Activated T-helper 1 cell treated with anti-CD3 and anti-CD28 coated beads, Interleukin-12 subunit alpha, Interleukin-12 subunit beta, Interleukin-2, Interleukin-4 antibody, amounts not matched to agents 30 ng/mL and 10 ng/mL and 1 ng/mL, durations not matched to agents 14 hours and 24 hours and 36 hours (primary cell): ENCODE measurements around the gene TMEM179. TPM values are rescaled to one million over a fixed set of nuclear protein-coding genes. Genes with fewer than 3 reads are reported as not detected.
"Not testable (repeated sequence)": the region's sequence is repeated elsewhere in the genome, so short reads cannot be mapped to it uniquely, and the experiment has no call there.

ENCODE experiments used
- DNase-seq: peaks from one replicate; pipeline ENCODE4 v3.0.0; 2021; ENCODE audit warnings: low spot score
- H3K27ac Mint-ChIP-seq: one replicate; pipeline ENCODE4 v1.8.0; 2021; ENCODE audit warnings: mild to moderate bottlenecking, mixed read lengths
- H3K27me3 Mint-ChIP-seq: one replicate; pipeline ENCODE4 v1.8.0; 2022; ENCODE audit warnings: mild to moderate bottlenecking, moderate library complexity, mixed read lengths; ENCODE audit not compliant: insufficient read depth
- H3K36me3 Mint-ChIP-seq: one replicate; pipeline ENCODE4 v1.8.0; 2021; ENCODE audit warnings: low read depth, mixed read lengths
- H3K4me1 Mint-ChIP-seq: one replicate; pipeline ENCODE4 v1.8.0; 2021; ENCODE audit warnings: low read depth, mixed read lengths
- H3K4me3 Mint-ChIP-seq: one replicate; pipeline ENCODE4 v1.8.0; 2021; ENCODE audit warnings: mild to moderate bottlenecking, moderate library complexity, mixed read lengths
- H3K9me3 Mint-ChIP-seq: one replicate; pipeline ENCODE4 v1.8.0; 2021; ENCODE audit warnings: mixed read lengths
- intact Hi-C: fragments of 100-400 bp; cut with micrococcal nuclease; formaldehyde crosslinking; loops from one replicate; pipeline ENCODE4 v1.15.1; 2024
- total RNA-seq: library from RNA; stranded (reverse); gene quantifications from 2 replicates; pipeline ENCODE4 v1.2.3, GENCODE V29; 2022

TMEM179 gene
- total RNA-seq, 1 donor from 2014 or later = 0.36 TPM

- H3K4me3 Mint-ChIP-seq = no peak overlapping the region
- H3K36me3 Mint-ChIP-seq = no peaks in the 10 kb centered on the region
- no peak overlapping the region for H3K27ac Mint-ChIP-seq
- intact Hi-C loops = no loop called here
- H3K27me3 Mint-ChIP-seq = peaks cover 6% of the 10 kb centered on the region
- no peaks in the 10 kb centered on the region for H3K4me1 Mint-ChIP-seq
- no peak for DNase-seq
- H3K9me3 Mint-ChIP-seq = peaks cover 7% of the 10 kb centered on the region
These were observed 38.7 kb upstream of the TMEM179 start for GRCh38 chr14:104643306-104643705.

GRCh38 chr14:104642540-104642868 lies 37.9 kb upstream of the TMEM179 start:
- Mint-ChIP-seq H3K9me3 (peaks cover 7% of the 10 kb centered on the region), H3K27me3 (peaks cover 8% of the 10 kb centered on the region), H3K36me3 (no peaks in the 10 kb centered on the region), H3K27ac (no peak overlapping the region), H3K4me1 (no peaks in the 10 kb centered on the region), H3K4me3 (no peak overlapping the region)
- intact Hi-C loops = no loop called here
- DNase-seq = no peak

- Mint-ChIP-seq H3K4me1 (no peaks in the 10 kb centered on the region), H3K27me3 (peaks cover 8% of the 10 kb centered on the region), H3K36me3 (no peaks in the 10 kb centered on the region), H3K4me3 (no peak overlapping the region), H3K9me3 (peaks cover 7% of the 10 kb centered on the region), H3K27ac (no peak overlapping the region)
- no peak for DNase-seq
- intact Hi-C loops = no loop called here
These were observed 37.4 kb upstream of the TMEM179 start for GRCh38 chr14:104641753-104642539.

DNA sequence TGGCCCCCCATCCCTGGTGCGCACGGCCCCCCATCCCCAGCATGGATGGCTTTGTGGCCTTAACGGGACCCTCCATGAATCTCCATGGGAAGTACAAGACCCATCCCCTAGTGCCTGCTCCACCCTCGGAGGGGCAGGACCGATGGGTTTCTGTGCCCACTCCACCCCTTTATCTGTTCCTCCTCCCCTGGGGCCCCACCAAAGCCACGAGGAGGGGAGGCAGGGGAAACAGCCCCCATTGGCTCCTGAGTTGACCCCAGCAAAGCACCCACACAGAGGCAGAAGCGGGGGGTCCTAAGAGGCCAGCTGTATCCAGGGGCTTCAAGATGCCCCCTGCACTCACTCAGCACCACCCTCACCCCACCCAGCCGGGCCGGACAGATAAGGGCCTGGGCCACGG lies 36.1 kb upstream of the TMEM179 start:
- Mint-ChIP-seq H3K27me3 (peaks cover 6% of the 10 kb centered on the region), H3K4me1 (no peaks in the 10 kb centered on the region), H3K36me3 (no peaks in the 10 kb centered on the region), H3K27ac (no peak overlapping the region), H3K4me3 (no peak overlapping the region), H3K9me3 (peaks cover 7% of the 10 kb centered on the region)
- DNase-seq = no peak
- intact Hi-C loops = loop anchor here (1.0 kb wide), 2 partner anchors 503 to 562 kb away; no protein-coding TSS in a partner anchor

DNA sequence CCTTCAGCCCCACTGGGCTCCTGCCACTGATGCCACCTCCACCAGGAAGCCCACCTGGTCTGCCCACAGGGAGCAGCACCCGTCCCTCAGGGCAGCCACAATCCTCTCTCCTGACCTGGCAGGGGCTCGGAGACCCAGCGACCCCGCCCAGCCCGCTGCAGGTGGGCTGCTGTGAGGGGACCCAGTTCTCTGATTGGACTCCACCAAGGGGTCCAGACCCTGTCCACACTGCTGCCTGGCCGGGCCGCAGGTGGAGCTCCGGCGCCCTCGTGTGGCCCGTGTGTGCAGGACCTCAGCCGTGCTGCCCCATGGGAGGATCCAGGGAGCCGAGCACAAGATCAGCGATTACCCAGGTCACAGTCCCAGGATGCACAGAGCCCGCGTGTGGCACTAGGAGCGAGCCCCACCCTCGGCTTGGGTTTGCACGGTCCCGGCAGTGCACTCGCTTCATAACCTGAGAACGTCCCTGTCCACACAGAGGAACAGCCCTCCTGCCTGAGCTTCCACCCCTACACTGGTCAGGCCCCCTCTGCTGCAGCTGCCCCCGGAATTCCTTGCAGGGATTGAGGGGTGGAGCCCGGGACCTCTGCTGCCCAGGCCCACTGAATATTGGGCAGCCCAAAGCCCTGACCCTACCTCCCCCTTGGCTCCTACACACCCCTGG lies 35.4 kb upstream of the TMEM179 start:
- no peak overlapping the region for H3K4me3 Mint-ChIP-seq
- H3K27me3 Mint-ChIP-seq = peaks cover 6% of the 10 kb centered on the region
- H3K36me3 Mint-ChIP-seq = no peaks in the 10 kb centered on the region
- peak; percentile 19 for DNase-seq
- no peak overlapping the region for H3K27ac Mint-ChIP-seq
- H3K4me1 Mint-ChIP-seq = no peaks in the 10 kb centered on the region
- intact Hi-C loops = loop anchor here (1.0 kb wide), 2 partner anchors 503 to 562 kb away; no protein-coding TSS in a partner anchor
- H3K9me3 Mint-ChIP-seq = peaks cover 4% of the 10 kb centered on the region

DNA sequence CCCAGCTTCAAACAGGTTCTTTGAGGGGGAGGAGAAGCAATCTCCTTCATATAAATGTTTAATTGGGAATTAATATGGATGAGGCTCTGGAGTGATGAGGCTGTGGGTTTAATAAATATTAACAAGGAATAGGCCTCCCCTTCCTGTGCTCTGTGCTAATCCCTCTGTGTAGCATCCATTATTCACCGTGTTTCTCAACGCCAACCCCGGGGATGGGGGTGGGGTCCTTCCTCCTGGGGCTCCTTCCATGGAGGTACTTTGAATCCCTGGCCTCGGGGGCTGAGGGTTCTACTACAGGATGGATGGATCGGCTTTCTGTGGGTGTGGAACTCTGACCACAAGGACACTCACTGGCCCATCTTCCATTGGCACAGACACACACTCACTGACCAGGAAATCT lies 34.9 kb upstream of the TMEM179 start:
- DNase-seq = no peak
- Mint-ChIP-seq H3K4me1 (no peaks in the 10 kb centered on the region), H3K36me3 (no peaks in the 10 kb centered on the region), H3K27me3 (peaks cover 6% of the 10 kb centered on the region), H3K9me3 (no peaks in the 10 kb centered on the region), H3K4me3 (no peak overlapping the region), H3K27ac (no peak overlapping the region)
- intact Hi-C loops = no loop called here

- no peak for DNase-seq
- Mint-ChIP-seq H3K4me3 (no peak overlapping the region), H3K9me3 (no peaks in the 10 kb centered on the region), H3K27me3 (peaks cover 6% of the 10 kb centered on the region), H3K36me3 (no peaks in the 10 kb centered on the region), H3K4me1 (no peaks in the 10 kb centered on the region), H3K27ac (no peak overlapping the region)
- intact Hi-C loops = no loop called here
These were observed 34.4 kb upstream of the TMEM179 start for GRCh38 chr14:104638927-104639450.

DNA sequence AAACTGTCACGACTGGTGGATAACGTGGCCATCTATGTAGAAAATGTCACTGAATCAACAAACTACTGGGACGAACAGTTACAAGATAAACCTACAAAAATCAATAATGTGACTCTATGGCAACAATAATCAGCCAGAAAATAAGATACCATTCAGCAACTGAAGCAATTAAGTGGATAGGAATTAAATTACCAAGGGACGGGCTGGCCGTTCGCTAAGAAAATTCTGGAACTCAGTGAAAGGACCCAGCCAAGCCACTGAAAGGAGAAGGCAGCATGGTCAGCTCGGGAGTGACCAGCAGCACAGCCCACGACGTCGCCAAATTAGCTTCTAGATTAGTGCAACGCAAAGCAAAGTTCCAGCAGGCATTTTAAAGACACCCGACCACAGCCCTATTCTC lies 33.6 kb upstream of the TMEM179 start:
- intact Hi-C loops = no loop called here
- Mint-ChIP-seq H3K4me1 (no peaks in the 10 kb centered on the region), H3K27ac (no peak overlapping the region), H3K36me3 (no peaks in the 10 kb centered on the region), H3K27me3 (peaks cover 6% of the 10 kb centered on the region), H3K9me3 (no peaks in the 10 kb centered on the region), H3K4me3 (no peak overlapping the region)
- DNase-seq = no peak

- Mint-ChIP-seq H3K4me1 (no peaks in the 10 kb centered on the region), H3K4me3 (no peak overlapping the region), H3K36me3 (no peaks in the 10 kb centered on the region), H3K27me3 (peaks cover 3% of the 10 kb centered on the region), H3K27ac (no peak overlapping the region), H3K9me3 (no peaks in the 10 kb centered on the region)
- intact Hi-C loops = no loop called here
- DNase-seq = no peak
These were observed 33.0 kb upstream of the TMEM179 start for GRCh38 chr14:104637546-104638003.

- H3K27ac Mint-ChIP-seq, H3K4me1 Mint-ChIP-seq, H3K36me3 Mint-ChIP-seq, H3K9me3 Mint-ChIP-seq, DNase-seq, intact Hi-C loops, H3K27me3 Mint-ChIP-seq, H3K4me3 Mint-ChIP-seq: not testable (repeated sequence)
These were observed 32.4 kb upstream of the TMEM179 start for GRCh38 chr14:104636846-104637545.

DNA sequence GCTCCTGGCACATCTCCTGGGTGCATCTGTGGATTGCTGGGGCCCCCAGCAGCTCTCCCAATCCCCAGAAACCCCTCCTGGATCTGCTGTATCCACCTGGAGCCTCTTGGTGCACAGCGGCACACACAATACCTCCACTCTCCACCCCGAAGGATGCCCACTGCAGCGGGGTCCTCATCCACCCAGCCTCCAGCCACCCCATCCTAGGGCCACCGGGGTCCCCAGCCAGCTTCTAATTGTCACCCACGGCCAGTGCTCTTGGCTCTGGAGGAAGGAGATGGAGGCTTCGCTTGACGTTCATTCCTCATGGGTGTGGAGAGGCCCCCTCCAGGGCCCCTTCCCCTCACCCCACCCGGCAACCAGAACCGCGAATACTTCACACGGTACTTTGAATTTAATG lies 31.6 kb upstream of the TMEM179 start:
- Mint-ChIP-seq H3K27ac (no peak overlapping the region), H3K4me3 (no peak overlapping the region), H3K4me1 (no peaks in the 10 kb centered on the region), H3K9me3 (no peaks in the 10 kb centered on the region), H3K36me3 (no peaks in the 10 kb centered on the region), H3K27me3 (peaks cover 5% of the 10 kb centered on the region)
- DNase-seq = no peak
- intact Hi-C loops = no loop called here

- no peaks in the 10 kb centered on the region for H3K4me1 Mint-ChIP-seq
- H3K36me3 Mint-ChIP-seq = no peaks in the 10 kb centered on the region
- no peak overlapping the region for H3K4me3 Mint-ChIP-seq
- intact Hi-C loops = no loop called here
- DNase-seq = no peak
- H3K27ac Mint-ChIP-seq = no peak overlapping the region
- peaks cover 5% of the 10 kb centered on the region for H3K27me3 Mint-ChIP-seq
- H3K9me3 Mint-ChIP-seq = no peaks in the 10 kb centered on the region
These were observed 31.1 kb upstream of the TMEM179 start for GRCh38 chr14:104635717-104636116.
